Neural progenitor cell (in vitro differentiated cells): ENCODE results near the gene EFCC1.

Experiments used
- CTCF ChIP-seq: fragments of 200-600 bp; sonication (generic); IDR thresholded peaks from 2 replicates; pipeline ENCODE4 v1.5.1; 2017; ENCODE audit warnings: antibody characterized with exemption, mild to moderate bottlenecking
- EZH2 ChIP-seq: fragments of 200-600 bp; sonication (generic); IDR thresholded peaks from 2 replicates; pipeline ENCODE4 v1.6.1; 2017; ENCODE audit warnings: antibody characterized with exemption, mild to moderate bottlenecking, moderate library complexity
- EZH2phosphoT487 ChIP-seq: fragments of 200-600 bp; sonication (generic); IDR thresholded peaks from 2 replicates; pipeline ENCODE4 v1.6.1; 2017; ENCODE audit warnings: antibody characterized with exemption

- no peak for TF ChIP-seq CTCF
- no peak for TF ChIP-seq EZH2
- TF ChIP-seq EZH2phosphoT487 = no peak
Measured at GRCh38 chr3:128996726-128997125, 4.4 kb upstream of the EFCC1 start.
